ENCODE measurements around the gene ADAM15. TPM values are rescaled to one million over a fixed set of nuclear protein-coding genes. Genes with fewer than 3 reads are reported as not detected.

Gene ADAM15
- total and polyA plus RNA-seq, 2 of the 8 experiments (the other 6 are each of a cell fraction or from before 2014, with no cell fraction given), result 32.9 to 37.6 TPM

- Histone ChIP-seq H3K4me2 (ENCODE audit: insufficient read depth in 1 of 2, low read depth in 2 of 2, low read length in 2 of 2) (no peak overlapping the region), H3K4me3 (ENCODE audit: extremely low read depth in 1 of 4, insufficient read depth in 2 of 4, low read depth in 3 of 4, low read length in 4 of 4) (no peak overlapping the region), H3K23ac (ENCODE audit: insufficient read length) (no peak overlapping the region), H4K5ac (ENCODE audit: insufficient read length, low read depth, low read length) (no peak overlapping the region), H3K9me3 (ENCODE audit: insufficient read depth in 2 of 2, low read depth in 1 of 2, low read length in 1 of 2) (no peaks in the 10 kb centered on the region), H3K79me1 (ENCODE audit: low read depth, low read length) (no peaks in the 10 kb centered on the region; the same call in 1 of the 2 replicates), H3K27ac (ENCODE audit: low read depth, low read length) (no peak overlapping the region), H3K14ac (ENCODE audit: insufficient read length) (no peak overlapping the region), H2BK15ac (ENCODE audit: low read length) (0 out of 2 replicates have a peak overlapping the region, but pooled peaks have one; percentile 16), H3K4ac (replicated peaks; ENCODE audit: insufficient read length, low read depth, low read length) (no peak overlapping the region), H2BK12ac (ENCODE audit: low read depth, low read length) (no peak overlapping the region), H2AFZ (ENCODE audit: low read length) (no peak overlapping the region), H3K4me1 (replicated peaks in 1 of 4; ENCODE audit: control insufficient read depth in 3 of 4, insufficient read depth in 4 of 4, low read length in 3 of 4) (peaks cover 0 to 9% (median 3%) of the 10 kb centered on the region in 4 experiments; a peak in 4 of 7 replicates), H3K36me3 (ENCODE audit: control insufficient read depth in 2 of 4, insufficient read depth in 4 of 4, low read length in 3 of 4) (no peaks in the 10 kb centered on the region), H3K18ac (ENCODE audit: extremely low read depth, low read length) (peak overlapping the region; percentile 4; the same call in 1 of the 2 replicates), H3K9ac (replicated peaks in 1 of 4; ENCODE audit: extremely low read depth in 1 of 4, low read depth in 3 of 4, low read length in 3 of 4) (no peak overlapping the region), H4K91ac (replicated peaks; ENCODE audit: insufficient read length, low read length) (no peak overlapping the region), H2BK5ac (ENCODE audit: low read depth, low read length) (no peak overlapping the region), H4K20me1 (replicated peaks in 1 of 2; ENCODE audit: control insufficient read depth in 1 of 2, insufficient read depth in 2 of 2, low read length in 2 of 2) (no peaks in the 10 kb centered on the region), H3K79me2 (ENCODE audit: control insufficient read depth in 1 of 2, insufficient read depth in 2 of 2, low read length in 2 of 2) (no peaks in the 10 kb centered on the region), H3K27me3 (replicated peaks in 1 of 4; ENCODE audit: control insufficient read depth in 3 of 4, extremely low read depth in 1 of 4, insufficient read depth in 3 of 4, low read length in 3 of 4) (no peaks in the 10 kb centered on the region; a peak in 3 of 7 replicates), H4K8ac (ENCODE audit: extremely low read depth, insufficient read depth, low read length) (no peak overlapping the region), H3K56ac (replicated peaks; ENCODE audit: insufficient read length, low read depth, low read length) (no peak overlapping the region), H2BK120ac (replicated peaks; ENCODE audit: low read depth, low read length) (no peak overlapping the region), H2BK20ac (ENCODE audit: low read length) (no peak overlapping the region), H2AK5ac (ENCODE audit: low read depth, low read length) (no peak overlapping the region), H3K23me2 (ENCODE audit: low read depth, low read length) (no peaks in the 10 kb centered on the region; the same call in 1 of the 2 replicates)
- TF ChIP-seq, protein P1, sequence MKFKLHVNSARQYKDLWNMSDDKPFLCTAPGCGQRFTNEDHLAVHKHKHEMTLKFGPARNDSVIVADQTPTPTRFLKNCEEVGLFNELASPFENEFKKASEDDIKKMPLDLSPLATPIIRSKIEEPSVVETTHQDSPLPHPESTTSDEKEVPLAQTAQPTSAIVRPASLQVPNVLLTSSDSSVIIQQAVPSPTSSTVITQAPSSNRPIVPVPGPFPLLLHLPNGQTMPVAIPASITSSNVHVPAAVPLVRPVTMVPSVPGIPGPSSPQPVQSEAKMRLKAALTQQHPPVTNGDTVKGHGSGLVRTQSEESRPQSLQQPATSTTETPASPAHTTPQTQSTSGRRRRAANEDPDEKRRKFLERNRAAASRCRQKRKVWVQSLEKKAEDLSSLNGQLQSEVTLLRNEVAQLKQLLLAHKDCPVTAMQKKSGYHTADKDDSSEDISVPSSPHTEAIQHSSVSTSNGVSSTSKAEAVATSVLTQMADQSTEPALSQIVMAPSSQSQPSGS (IDR thresholded peaks at IDR 0.05; ENCODE audit: low read length), result no peak
- TF ChIP-seq CHD2 (IDR thresholded peaks at IDR 0.05; ENCODE audit: low read length) (no peak), NANOG (IDR thresholded peaks at IDR 0.05; ENCODE audit: insufficient read depth, low read depth, low read length, poor library complexity, severe bottlenecking) (no peak), BRCA1 (IDR thresholded peaks at IDR 0.05; ENCODE audit: low read depth, low read length) (no peak), ATF3 (IDR thresholded peaks at IDR 0.05; ENCODE audit: insufficient read depth, low read depth, low read length) (no peak), HDAC6 (IDR thresholded peaks at IDR 0.05; ENCODE audit: low read depth, low read length) (no peak), CEBPB (IDR thresholded peaks at IDR 0.05; ENCODE audit: low read depth, low read length) (no peak), YY1 (IDR thresholded peaks at IDR 0.05; ENCODE audit: low read depth, low read length) (no peak)
- TF ChIP-seq, protein P2, sequence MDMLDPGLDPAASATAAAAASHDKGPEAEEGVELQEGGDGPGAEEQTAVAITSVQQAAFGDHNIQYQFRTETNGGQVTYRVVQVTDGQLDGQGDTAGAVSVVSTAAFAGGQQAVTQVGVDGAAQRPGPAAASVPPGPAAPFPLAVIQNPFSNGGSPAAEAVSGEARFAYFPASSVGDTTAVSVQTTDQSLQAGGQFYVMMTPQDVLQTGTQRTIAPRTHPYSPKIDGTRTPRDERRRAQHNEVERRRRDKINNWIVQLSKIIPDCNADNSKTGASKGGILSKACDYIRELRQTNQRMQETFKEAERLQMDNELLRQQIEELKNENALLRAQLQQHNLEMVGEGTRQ (IDR thresholded peaks at IDR 0.05; ENCODE audit: low read length), result no peak
- 86% methylated on average over 3 of the region's 5 CpGs; no CpG with 5 or more reads in 1 of the 2 experiments for WGBS, 2 experiments (ENCODE audit: extremely low coverage in 1 of 2, insufficient coverage in 1 of 2, insufficient read length in 1 of 2, insufficient replicate concordance in 2 of 2, low coverage in 1 of 2, low lambda C conversion rate in 2 of 2, missing lambda C conversion rate in 1 of 2)
- FAIRE-seq (no peak), DNase-seq (ENCODE audit: low read depth in 1 of 2, low spot score in 2 of 2) (no peak)
- ChIA-PET POLR2A (ENCODE audit: partially characterized antibody) (interaction anchor here (1.1 to 1.8 kb wide), 2 partner anchors 12 to 15 kb away, joined by 4 to 5 read pairs; no protein-coding TSS in a partner anchor), CTCF (ENCODE audit: partially characterized antibody) (interaction anchor here (0.6 to 32.4 kb wide), 8 partner anchors 11 to 133 kb away, joined by 3 to 907 read pairs (median 40); partner anchors contain the start of genes ADAM15, DCST1, DCST2 and EFNA3)
Measured at GRCh38 chr1:155042789-155043188, 8.3 kb upstream of the ADAM15 start.

Measured in H1 (cell line).